HepG2 (cell line): ENCODE results near the gene RSPRY1. TPM values are rescaled to one million over a fixed set of nuclear protein-coding genes. Genes with fewer than 3 reads are reported as not detected.

Source experiments
- ATAC-seq: fragments of 200-7000 bp; cut with Tn5 transposase; 3 replicates; pipeline ENCODE4 v1.9.1; 2020; ENCODE audit warnings: mild to moderate bottlenecking, moderate library complexity
- BruUV-seq: library from RNA; stranded (reverse); fragments of 400-500 nt; replicated peaks from 2 replicates; lab custom pipeline; 2021; lab: Mats Ljungman, UMichigan
- CTCF ChIA-PET: fragments of 300-600 bp; formaldehyde crosslinking; extraction: SDS; loops from one replicate; lab custom pipeline; 2021; ENCODE audit warnings: low total read pairs, inconsistent platforms, low intra/inter-chr PET ratio; lab: Yijun Ruan, JAX
- POLR2A ChIA-PET: fragments of 350-600 bp; sonication (Branson Sonifier 250); formaldehyde crosslinking; loops from one replicate; lab custom pipeline; 2020; ENCODE audit warnings: antibody characterized with exemption, inconsistent platforms; lab: Yijun Ruan, JAX
- DNase-seq: peaks from one replicate; pipeline ENCODE4 v3.0.0-alpha.2; 2015; ENCODE audit warnings: low spot score
- FAIRE-seq: peaks from 3 replicates; lab custom pipeline; 2011; peaks lifted over from hg19 to GRCh38; lab: Jason Lieb, UNC
- H2AFZ ChIP-seq: one replicate; pipeline ENCODE4 v1.6.1; 2011; ENCODE audit warnings: low read length, inconsistent platforms
- H3K27ac ChIP-seq: fragments of 300-600 bp; 3 replicates; pipeline ENCODE4 v1.8.0; 2011; ENCODE audit warnings: mixed run types, mild to moderate bottlenecking, mixed read lengths, low read length, inconsistent platforms; ENCODE audit not compliant: insufficient read depth; ENCODE audit errors: extremely low read length
- H3K27me3 ChIP-seq, 2 experiments: fragments of 200-600 bp in 1 of 2; 2 replicates in 1 of 2; 3 replicates in 1 of 2; pipeline versions ENCODE4 v1.6.0 to v1.8.0; 2011; ENCODE audit warnings: low read length in 2 of 2, mild to moderate bottlenecking in 2 of 2, moderate library complexity in 2 of 2, inconsistent platforms in 1 of 2; ENCODE audit not compliant: insufficient read depth in 2 of 2, control insufficient read depth in 1 of 2
- H3K36me3 ChIP-seq, 2 experiments: fragments of 200-600 bp in 1 of 2; replicated peaks in 1 of 2; 2 replicates in 1 of 2; 3 replicates in 1 of 2; pipeline versions ENCODE4 v1.5.1 to v1.8.0; 2011; ENCODE audit warnings: low read length in 2 of 2, inconsistent platforms in 1 of 2; ENCODE audit not compliant: insufficient read depth in 2 of 2, control insufficient read depth in 1 of 2
- H3K4me1 ChIP-seq: 2 replicates; pipeline ENCODE4 v1.5.1; 2012; ENCODE audit warnings: low read length, inconsistent platforms; ENCODE audit not compliant: insufficient read depth
- H3K4me2 ChIP-seq: 2 replicates; pipeline ENCODE4 v1.6.0; 2011; ENCODE audit warnings: low read depth, low read length, inconsistent platforms
- H3K4me3 ChIP-seq, 3 experiments: fragments of 200-600 bp in 1 of 3; sonication (generic), shearing (Covaris generic) in 1 of 3; replicated peaks in 1 of 3; 2 replicates each; pipeline ENCODE4 v1.5.1; 2011 to 2016; ENCODE audit warnings: low read length in 3 of 3, inconsistent platforms in 2 of 3, low read depth in 2 of 3, mild to moderate bottlenecking in 2 of 3, control low read depth in 1 of 3, mixed read lengths in 1 of 3; ENCODE audit not compliant: insufficient read depth in 1 of 3
- H3K79me2 ChIP-seq: one replicate; pipeline ENCODE4 v1.6.1; 2011; ENCODE audit warnings: low read length, inconsistent platforms; ENCODE audit not compliant: insufficient read depth
- H3K9ac ChIP-seq: 2 replicates; pipeline ENCODE4 v1.6.0; 2011; ENCODE audit warnings: mild to moderate bottlenecking, low read depth, low read length, inconsistent platforms; ENCODE audit not compliant: insufficient read depth
- H3K9me3 ChIP-seq: 2 replicates; pipeline ENCODE4 v1.5.1; 2012; ENCODE audit warnings: mild to moderate bottlenecking, low read length
- H4K20me1 ChIP-seq: 2 replicates; pipeline ENCODE4 v1.6.0; 2011; ENCODE audit warnings: inconsistent platforms, mild to moderate bottlenecking, low read length, moderate library complexity; ENCODE audit not compliant: insufficient read depth
- ARHGAP35 ChIP-seq: sonication (generic); formaldehyde crosslinking; IDR thresholded peaks from 2 replicates; pipeline ENCODE4 v1.9.0; 2022; ENCODE audit warnings: mild to moderate bottlenecking, inconsistent platforms, moderate library complexity, missing genetic modification reagents, borderline replicate concordance
- HCFC1 ChIP-seq: fragments of 150-350 bp; IDR thresholded peaks from 2 replicates; pipeline ENCODE4 v1.6.1; 2014; ENCODE audit warnings: low read depth, low read length
- ZMYM4 ChIP-seq: sonication (generic); formaldehyde crosslinking; IDR thresholded peaks from 2 replicates; pipeline ENCODE4 v1.8.1; 2023; ENCODE audit warnings: mild to moderate bottlenecking, missing genetic modification reagents
- ZNF143 ChIP-seq: sonication (generic); formaldehyde crosslinking; IDR thresholded peaks from 2 replicates; pipeline ENCODE4 v1.4.0; 2020; ENCODE audit warnings: missing genetic modification reagents
- ZNF350 ChIP-seq: sonication (generic); formaldehyde crosslinking; IDR thresholded peaks from 2 replicates; pipeline ENCODE4 v1.4.0; 2020; ENCODE audit warnings: mild to moderate bottlenecking, low read depth, missing genetic modification reagents, borderline replicate concordance
- ZNF652 ChIP-seq: IDR thresholded peaks from 2 replicates; pipeline ENCODE4 v1.6.1; 2016; ENCODE audit warnings: low read depth, borderline replicate concordance
- ZNF660 ChIP-seq: sonication (generic); formaldehyde crosslinking; IDR thresholded peaks from 2 replicates; pipeline ENCODE4 v1.5.1; 2020; ENCODE audit warnings: mild to moderate bottlenecking, low read depth, missing genetic modification reagents, borderline replicate concordance
- ZNF7 ChIP-seq: IDR thresholded peaks from 2 replicates; pipeline ENCODE4 v1.6.1; 2016; ENCODE audit warnings: missing biosample characterization, missing genetic modification reagents
- WGBS: methylation state at CpG from one replicate; pipeline ENCODE4 v1.1.6; 2017; ENCODE audit warnings: low lambda C conversion rate; 5-methylcytosine and 5-hydroxymethylcytosine counted together
- in situ Hi-C: cut with HindIII; loops from 2 replicates; pipeline ENCODE4 v1.10.0; 2017; ENCODE audit warnings: low pct_unique_long_range_greater_than_20kb; ENCODE audit not compliant: extremely low pct_ligation_motif_present
- intact Hi-C: fragments of 100-400 bp; cut with micrococcal nuclease; formaldehyde crosslinking; loops from one replicate; pipeline ENCODE4 v1.10.0; 2022; ENCODE audit not compliant: unreplicated experiment
- polyA plus RNA-seq, 8 experiments: library from polyadenylated mRNA; depleted of rRNA in 3 of 8; stranded (reverse) in 7 of 8; unstranded in 1 of 8; fragments of >200 nt; fragmentation: Illumina TruSeq in 4 of 8; extraction: Trizol in 4 of 8; gene quantifications; 2 replicates each; pipeline versions ENCODE4 v1.2.1 to v1.2.3, GENCODE V29; 2011 to 2016; ENCODE audit warnings: low read depth in 4 of 8, missing spikeins in 1 of 8, mixed read lengths in 1 of 8; ENCODE audit not compliant: insufficient read depth in 1 of 8
- total RNA-seq, 5 experiments: library from RNA; depleted of rRNA; stranded (reverse); fragments of >200 nt; fragmentation: Illumina TruSeq; extraction: Trizol; gene quantifications; 2 replicates each; pipeline ENCODE4 v1.2.3, GENCODE V29; 2016; ENCODE audit warnings: low read depth in 1 of 5
- TF ChIP-seq, protein P1 (sequence below): sonication (generic); formaldehyde crosslinking; IDR thresholded peaks from 2 replicates; pipeline ENCODE4 v1.4.0; 2020; ENCODE audit warnings: mild to moderate bottlenecking, missing genetic modification reagents
- TF ChIP-seq, protein P2 (sequence below): sonication (generic); formaldehyde crosslinking; IDR thresholded peaks from 2 replicates; pipeline ENCODE4 v1.5.1; 2020; ENCODE audit warnings: missing genetic modification reagents, mild to moderate bottlenecking, borderline replicate concordance
- TF ChIP-seq, protein P3 (sequence below): sonication (generic); formaldehyde crosslinking; IDR thresholded peaks from 2 replicates; pipeline ENCODE4 v1.9.0; 2022; ENCODE audit warnings: missing genetic modification reagents, mild to moderate bottlenecking, borderline replicate concordance
- TF ChIP-seq, protein P4 (sequence below): IDR thresholded peaks from 2 replicates; pipeline ENCODE4 v1.6.1; 2016; ENCODE audit warnings: missing compliant biosample characterization, missing genetic modification reagents, borderline replicate concordance
- TF ChIP-seq, protein P5 (sequence below): sonication (generic); formaldehyde crosslinking; IDR thresholded peaks from 2 replicates; pipeline ENCODE4 v1.9.0; 2022; ENCODE audit warnings: low read depth, missing genetic modification reagents

Gene RSPRY1
- total and polyA plus RNA-seq, 2 of the 13 experiments (the other 11 are each of a cell fraction or from before 2014, with no cell fraction given) = 53.4 to 61.0 TPM

DNA sequence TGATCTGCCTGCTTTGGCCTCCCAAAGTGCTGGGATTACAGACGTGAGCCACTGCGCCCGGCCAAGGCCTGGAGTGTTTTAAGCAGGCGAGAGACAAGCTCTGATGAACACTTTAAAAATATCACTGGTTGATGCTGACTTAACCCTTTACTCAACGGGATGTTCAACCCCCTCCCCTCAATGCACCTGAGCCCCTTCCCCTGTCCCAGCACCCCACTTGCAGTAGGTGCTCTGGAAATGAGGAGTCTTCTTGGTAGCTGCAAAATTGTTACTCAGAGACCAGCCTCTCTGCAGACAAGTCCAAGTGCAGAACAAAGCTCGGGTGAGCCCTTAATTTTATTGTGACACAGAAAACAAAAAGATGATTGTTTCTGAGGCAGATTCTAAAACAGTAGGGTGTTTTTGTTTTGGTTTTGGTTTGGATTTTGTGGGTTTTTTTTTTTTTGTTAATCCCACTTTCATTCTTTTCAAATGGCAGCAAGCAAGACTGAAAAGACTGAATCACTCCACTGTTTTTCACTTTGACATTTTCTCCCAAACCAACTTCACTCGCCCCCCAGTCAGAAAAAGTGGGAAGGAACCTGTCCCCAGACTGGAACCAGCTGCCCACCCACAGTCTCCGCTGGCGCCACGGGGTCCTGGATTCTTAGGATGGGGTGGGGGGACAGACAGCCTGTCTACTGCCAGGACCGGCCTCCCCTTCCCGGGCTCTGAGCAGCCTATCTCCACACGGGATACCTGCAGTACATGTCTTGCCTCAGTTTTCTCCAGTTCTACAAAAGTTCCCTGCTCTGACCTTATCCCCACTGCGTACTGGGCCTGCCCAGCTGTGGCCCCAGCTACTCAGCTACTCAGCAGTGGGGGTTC lies 103.5 kb downstream of the RSPRY1 start:
- DNase-seq (no peak), ATAC-seq (peak; percentile 59), FAIRE-seq (no peak)
- POLR2A ChIA-PET = interaction anchor here (1.0 to 4.2 kb wide), 6 partner anchors 9 to 104 kb away, joined by 3 to 15 read pairs (median 4); partner anchors contain the start of genes CX3CL1, PSME3IP1 and RSPRY1
- peaks cover 2 to 7% of the 10 kb centered on the region in 2 experiments; a peak in 2 of 5 replicates for H3K27me3 ChIP-seq
- intact Hi-C loops (no loop called here), in situ Hi-C loops (loop anchor here (10.0 kb wide), 1 partner anchor 205 kb away; no protein-coding TSS in a partner anchor)
- H3K9ac ChIP-seq = 0 out of 2 replicates have a peak overlapping the region, but pooled peaks have one; percentile 3
- WGBS = 11% methylated on average over 14 of the region's 14 CpGs
- BruUV-seq = no TSS peak
- H3K4me3 ChIP-seq = peak overlapping the region in 2 of 3 experiments; percentile 22 to 36; a peak in 1 of 6 replicates
- H3K4me2 ChIP-seq = peak overlapping the region; percentile 62
- no peaks in the 10 kb centered on the region for H4K20me1 ChIP-seq
- no peak overlapping the region for H3K27ac ChIP-seq
- H3K9me3 ChIP-seq = no peaks in the 10 kb centered on the region
- CTCF ChIA-PET = no interaction called here
- H2AFZ ChIP-seq = no peak overlapping the region
- H3K79me2 ChIP-seq = no peaks in the 10 kb centered on the region
- peaks cover 70% of the 10 kb centered on the region for H3K4me1 ChIP-seq
- no peaks in the 10 kb centered on the region for H3K36me3 ChIP-seq
- TF ChIP-seq ARHGAP35 (CRISPR knock-in tag) (no peak), HCFC1 (no peak), ZNF143 (CRISPR knock-in tag) (no peak), ZNF660 (CRISPR knock-in tag) (no peak), ZMYM4 (CRISPR knock-in tag) (no peak), ZNF652 (CRISPR knock-in tag) (peak; percentile 67), ZNF7 (CRISPR knock-in tag) (peak; percentile 17; the same call in 1 of the 2 replicates), ZNF350 (CRISPR knock-in tag) (0 out of 2 replicates have a peak, but pooled peaks have one; percentile 35)
- TF ChIP-seq, protein P1, sequence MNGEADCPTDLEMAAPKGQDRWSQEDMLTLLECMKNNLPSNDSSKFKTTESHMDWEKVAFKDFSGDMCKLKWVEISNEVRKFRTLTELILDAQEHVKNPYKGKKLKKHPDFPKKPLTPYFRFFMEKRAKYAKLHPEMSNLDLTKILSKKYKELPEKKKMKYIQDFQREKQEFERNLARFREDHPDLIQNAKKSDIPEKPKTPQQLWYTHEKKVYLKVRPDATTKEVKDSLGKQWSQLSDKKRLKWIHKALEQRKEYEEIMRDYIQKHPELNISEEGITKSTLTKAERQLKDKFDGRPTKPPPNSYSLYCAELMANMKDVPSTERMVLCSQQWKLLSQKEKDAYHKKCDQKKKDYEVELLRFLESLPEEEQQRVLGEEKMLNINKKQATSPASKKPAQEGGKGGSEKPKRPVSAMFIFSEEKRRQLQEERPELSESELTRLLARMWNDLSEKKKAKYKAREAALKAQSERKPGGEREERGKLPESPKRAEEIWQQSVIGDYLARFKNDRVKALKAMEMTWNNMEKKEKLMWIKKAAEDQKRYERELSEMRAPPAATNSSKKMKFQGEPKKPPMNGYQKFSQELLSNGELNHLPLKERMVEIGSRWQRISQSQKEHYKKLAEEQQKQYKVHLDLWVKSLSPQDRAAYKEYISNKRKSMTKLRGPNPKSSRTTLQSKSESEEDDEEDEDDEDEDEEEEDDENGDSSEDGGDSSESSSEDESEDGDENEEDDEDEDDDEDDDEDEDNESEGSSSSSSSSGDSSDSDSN = 0 out of 2 replicates have a peak, but pooled peaks have one; percentile 24
- TF ChIP-seq, protein P2, sequence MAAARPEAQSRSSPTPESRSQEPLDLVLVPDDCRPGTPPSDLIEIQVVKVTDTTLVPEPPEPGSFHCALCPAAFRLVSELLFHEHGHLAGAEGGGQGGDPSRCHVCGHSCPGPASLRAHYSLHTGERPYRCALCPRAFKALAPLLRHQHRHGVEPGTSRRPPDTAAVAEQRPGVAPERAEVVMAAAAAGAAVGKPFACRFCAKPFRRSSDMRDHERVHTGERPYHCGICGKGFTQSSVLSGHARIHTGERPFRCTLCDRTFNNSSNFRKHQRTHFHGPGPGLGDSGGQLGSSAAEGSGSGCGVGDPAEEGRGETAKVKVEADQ (CRISPR knock-in tag) = 0 out of 2 replicates have a peak, but pooled peaks have one; percentile 29
- TF ChIP-seq, protein P3, sequence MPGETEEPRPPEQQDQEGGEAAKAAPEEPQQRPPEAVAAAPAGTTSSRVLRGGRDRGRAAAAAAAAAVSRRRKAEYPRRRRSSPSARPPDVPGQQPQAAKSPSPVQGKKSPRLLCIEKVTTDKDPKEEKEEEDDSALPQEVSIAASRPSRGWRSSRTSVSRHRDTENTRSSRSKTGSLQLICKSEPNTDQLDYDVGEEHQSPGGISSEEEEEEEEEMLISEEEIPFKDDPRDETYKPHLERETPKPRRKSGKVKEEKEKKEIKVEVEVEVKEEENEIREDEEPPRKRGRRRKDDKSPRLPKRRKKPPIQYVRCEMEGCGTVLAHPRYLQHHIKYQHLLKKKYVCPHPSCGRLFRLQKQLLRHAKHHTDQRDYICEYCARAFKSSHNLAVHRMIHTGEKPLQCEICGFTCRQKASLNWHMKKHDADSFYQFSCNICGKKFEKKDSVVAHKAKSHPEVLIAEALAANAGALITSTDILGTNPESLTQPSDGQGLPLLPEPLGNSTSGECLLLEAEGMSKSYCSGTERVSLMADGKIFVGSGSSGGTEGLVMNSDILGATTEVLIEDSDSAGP (CRISPR knock-in tag) = no peak
- TF ChIP-seq, protein P4, sequence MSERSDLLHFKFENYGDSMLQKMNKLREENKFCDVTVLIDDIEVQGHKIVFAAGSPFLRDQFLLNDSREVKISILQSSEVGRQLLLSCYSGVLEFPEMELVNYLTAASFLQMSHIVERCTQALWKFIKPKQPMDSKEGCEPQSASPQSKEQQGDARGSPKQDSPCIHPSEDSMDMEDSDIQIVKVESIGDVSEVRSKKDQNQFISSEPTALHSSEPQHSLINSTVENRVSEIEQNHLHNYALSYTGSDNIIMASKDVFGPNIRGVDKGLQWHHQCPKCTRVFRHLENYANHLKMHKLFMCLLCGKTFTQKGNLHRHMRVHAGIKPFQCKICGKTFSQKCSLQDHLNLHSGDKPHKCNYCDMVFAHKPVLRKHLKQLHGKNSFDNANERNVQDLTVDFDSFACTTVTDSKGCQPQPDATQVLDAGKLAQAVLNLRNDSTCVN (CRISPR knock-in tag) = no peak; the same call in 1 of the 2 replicates
- TF ChIP-seq, protein P5, sequence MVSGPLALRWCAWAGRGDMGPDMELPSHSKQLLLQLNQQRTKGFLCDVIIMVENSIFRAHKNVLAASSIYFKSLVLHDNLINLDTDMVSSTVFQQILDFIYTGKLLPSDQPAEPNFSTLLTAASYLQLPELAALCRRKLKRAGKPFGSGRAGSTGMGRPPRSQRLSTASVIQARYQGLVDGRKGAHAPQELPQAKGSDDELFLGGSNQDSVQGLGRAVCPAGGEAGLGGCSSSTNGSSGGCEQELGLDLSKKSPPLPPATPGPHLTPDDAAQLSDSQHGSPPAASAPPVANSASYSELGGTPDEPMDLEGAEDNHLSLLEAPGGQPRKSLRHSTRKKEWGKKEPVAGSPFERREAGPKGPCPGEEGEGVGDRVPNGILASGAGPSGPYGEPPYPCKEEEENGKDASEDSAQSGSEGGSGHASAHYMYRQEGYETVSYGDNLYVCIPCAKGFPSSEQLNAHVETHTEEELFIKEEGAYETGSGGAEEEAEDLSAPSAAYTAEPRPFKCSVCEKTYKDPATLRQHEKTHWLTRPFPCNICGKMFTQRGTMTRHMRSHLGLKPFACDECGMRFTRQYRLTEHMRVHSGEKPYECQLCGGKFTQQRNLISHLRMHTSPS (CRISPR knock-in tag) = peak; percentile 30; the same call in 1 of the 2 replicates
